HUES6 (cell line): Measurements from ENCODE around the gene DYNLRB2.

ENCODE experiments used
- H3K27ac ChIP-seq: 2 replicates; pipeline ENCODE4 v1.7.0; 2013; ENCODE audit warnings: low read depth, mild to moderate bottlenecking, low read length, inconsistent platforms
- H3K27me3 ChIP-seq: 2 replicates; pipeline ENCODE4 v1.6.1; 2013; ENCODE audit warnings: low read length; ENCODE audit not compliant: control insufficient read depth, insufficient read depth
- H3K36me3 ChIP-seq: 2 replicates; pipeline ENCODE4 v1.6.1; 2013; ENCODE audit warnings: low read length; ENCODE audit not compliant: control insufficient read depth, insufficient read depth
- H3K4me1 ChIP-seq: 2 replicates; pipeline ENCODE4 v1.6.1; 2013; ENCODE audit warnings: low read length; ENCODE audit not compliant: control insufficient read depth, insufficient read depth
- H3K4me3 ChIP-seq: 2 replicates; pipeline ENCODE4 v1.5.1; 2013; ENCODE audit warnings: low read depth, low read length
- H3K9ac ChIP-seq: one replicate; pipeline ENCODE4 v1.6.1; 2013; ENCODE audit warnings: mild to moderate bottlenecking, low read length
- H3K9me3 ChIP-seq: 2 replicates; pipeline ENCODE4 v1.6.1; 2013; ENCODE audit warnings: low read depth, low read length; ENCODE audit not compliant: control insufficient read depth, insufficient read depth

The DYNLRB2 gene

GRCh38 chr16:80576343-80576912 is 35.6 kb downstream of the DYNLRB2 start:
- Histone ChIP-seq H3K27me3 (no peaks in the 10 kb centered on the region), H3K27ac (no peak overlapping the region), H3K36me3 (no peaks in the 10 kb centered on the region), H3K9me3 (no peaks in the 10 kb centered on the region), H3K9ac (no peak overlapping the region), H3K4me1 (no peaks in the 10 kb centered on the region), H3K4me3 (no peak overlapping the region)

GRCh38 chr16:80577485-80578280 is 36.9 kb downstream of the DYNLRB2 start:
- Histone ChIP-seq H3K4me1 (no peaks in the 10 kb centered on the region), H3K27me3 (no peaks in the 10 kb centered on the region), H3K27ac (no peak overlapping the region), H3K9me3 (no peaks in the 10 kb centered on the region), H3K36me3 (no peaks in the 10 kb centered on the region), H3K9ac (no peak overlapping the region), H3K4me3 (no peak overlapping the region)

- no peak overlapping the region for H3K4me3 ChIP-seq
- H3K36me3 ChIP-seq = no peaks in the 10 kb centered on the region
- H3K9ac ChIP-seq = no peak overlapping the region
- H3K9me3 ChIP-seq = no peaks in the 10 kb centered on the region
- no peaks in the 10 kb centered on the region for H3K27me3 ChIP-seq
- no peaks in the 10 kb centered on the region for H3K4me1 ChIP-seq
- H3K27ac ChIP-seq = no peak overlapping the region
These were observed 39.5 kb downstream of the DYNLRB2 start for GRCh38 chr16:80580109-80580832.

- Histone ChIP-seq H3K27ac (no peak overlapping the region), H3K4me3 (no peak overlapping the region), H3K4me1 (no peaks in the 10 kb centered on the region), H3K9ac (no peak overlapping the region), H3K9me3 (no peaks in the 10 kb centered on the region), H3K27me3 (no peaks in the 10 kb centered on the region), H3K36me3 (no peaks in the 10 kb centered on the region)
These were observed 42.7 kb downstream of the DYNLRB2 start for GRCh38 chr16:80583466-80583865.

- Histone ChIP-seq H3K9ac (no peak overlapping the region), H3K4me1 (no peaks in the 10 kb centered on the region), H3K27ac (no peak overlapping the region), H3K9me3 (no peaks in the 10 kb centered on the region), H3K27me3 (no peaks in the 10 kb centered on the region), H3K4me3 (no peak overlapping the region), H3K36me3 (no peaks in the 10 kb centered on the region)
These were observed 45.0 kb downstream of the DYNLRB2 start for GRCh38 chr16:80585764-80586163.

- Histone ChIP-seq H3K27me3 (no peaks in the 10 kb centered on the region), H3K9me3 (no peaks in the 10 kb centered on the region), H3K9ac (no peak overlapping the region), H3K36me3 (no peaks in the 10 kb centered on the region), H3K27ac (no peak overlapping the region), H3K4me1 (no peaks in the 10 kb centered on the region), H3K4me3 (no peak overlapping the region)
These were observed 45.7 kb downstream of the DYNLRB2 start for GRCh38 chr16:80586476-80586875.

- H3K9ac ChIP-seq = no peak overlapping the region
- no peak overlapping the region for H3K4me3 ChIP-seq
- H3K27ac ChIP-seq = no peak overlapping the region
- H3K9me3 ChIP-seq = no peaks in the 10 kb centered on the region
- no peaks in the 10 kb centered on the region for H3K27me3 ChIP-seq
- no peaks in the 10 kb centered on the region for H3K36me3 ChIP-seq
- no peaks in the 10 kb centered on the region for H3K4me1 ChIP-seq
These were observed 46.3 kb downstream of the DYNLRB2 start for GRCh38 chr16:80587071-80587470.

- Histone ChIP-seq H3K4me1 (no peaks in the 10 kb centered on the region), H3K36me3 (no peaks in the 10 kb centered on the region), H3K9me3 (no peaks in the 10 kb centered on the region), H3K9ac (no peak overlapping the region), H3K27ac (no peak overlapping the region), H3K4me3 (no peak overlapping the region), H3K27me3 (no peaks in the 10 kb centered on the region)
These were observed 50.5 kb downstream of the DYNLRB2 start for GRCh38 chr16:80591071-80591915.

GRCh38 chr16:80592273-80592672 is 51.5 kb downstream of the DYNLRB2 start:
- H3K27ac ChIP-seq = no peak overlapping the region
- no peaks in the 10 kb centered on the region for H3K4me1 ChIP-seq
- no peaks in the 10 kb centered on the region for H3K27me3 ChIP-seq
- H3K9me3 ChIP-seq = no peaks in the 10 kb centered on the region
- H3K36me3 ChIP-seq = no peaks in the 10 kb centered on the region
- no peak overlapping the region for H3K4me3 ChIP-seq
- H3K9ac ChIP-seq = no peak overlapping the region

GRCh38 chr16:80594756-80595155 is 54.0 kb downstream of the DYNLRB2 start:
- Histone ChIP-seq H3K4me3 (no peak overlapping the region), H3K9me3 (no peaks in the 10 kb centered on the region), H3K36me3 (no peaks in the 10 kb centered on the region), H3K27ac (no peak overlapping the region), H3K27me3 (0 out of 2 replicates have a peak, but pooled peaks cover 2% of the 10 kb centered on the region), H3K4me1 (no peaks in the 10 kb centered on the region), H3K9ac (no peak overlapping the region)
